ENCODE results near the gene PPP1R12C.

The PPP1R12C gene

GRCh38 chr19:55088543-55089341 lies 28.7 kb downstream of the PPP1R12C start:
- DNase-seq = peak; percentile 24

GRCh38 chr19:55088021-55088451 lies 29.4 kb downstream of the PPP1R12C start:
- no peak for DNase-seq

GRCh38 chr19:55087542-55087901 lies 29.9 kb downstream of the PPP1R12C start:
- DNase-seq = no peak

- DNase-seq = no peak
Measured at GRCh38 chr19:55086730-55087541, 30.5 kb downstream of the PPP1R12C start.

- no peak for DNase-seq
Measured at GRCh38 chr19:55085923-55086715, 31.3 kb downstream of the PPP1R12C start.

- DNase-seq = no peak
Measured at GRCh38 chr19:55084416-55084815, 33.0 kb downstream of the PPP1R12C start.

- DNase-seq = no peak
Measured at GRCh38 chr19:55083004-55083850, 34.2 kb downstream of the PPP1R12C start.

- peak; percentile 94 for DNase-seq
Measured at GRCh38 chr19:55082020-55082851, 35.2 kb downstream of the PPP1R12C start.

GRCh38 chr19:55081770-55082019 lies 35.7 kb downstream of the PPP1R12C start:
- DNase-seq = no peak

GRCh38 chr19:55080968-55081769 lies 36.3 kb downstream of the PPP1R12C start:
- peak; percentile 90 for DNase-seq

- no peak for DNase-seq
Measured at GRCh38 chr19:55080121-55080967, 37.1 kb downstream of the PPP1R12C start.

- DNase-seq = no peak
Measured at GRCh38 chr19:55079400-55080038, 37.9 kb downstream of the PPP1R12C start.

- DNase-seq = no peak
Measured at GRCh38 chr19:55078996-55079395, 38.4 kb downstream of the PPP1R12C start.

GRCh38 chr19:55077106-55077505 lies 40.3 kb downstream of the PPP1R12C start:
- no peak for DNase-seq

GRCh38 chr19:55076321-55076720 lies 41.1 kb downstream of the PPP1R12C start:
- DNase-seq = no peak

GRCh38 chr19:55075371-55075998 lies 42.0 kb downstream of the PPP1R12C start, which contains the start of gene EPS8L1:
TSS of gene EPS8L1 (plus strand) at chr19:55075869. CDS start at chr19:55076445, 576 bp downstream.
- DNase-seq = no peak

- no peak for DNase-seq
Measured at GRCh38 chr19:55071913-55072312, 45.5 kb downstream of the PPP1R12C start.

GRCh38 chr19:55071129-55071502 lies 46.3 kb downstream of the PPP1R12C start:
- peak; percentile 16 for DNase-seq

Data from GDM1 (cell line).